GM20000 (cell line): ENCODE data around the gene CERS6.

Experiments used
- DNase-seq: peaks from one replicate; pipeline ENCODE4 v3.0.0; 2012; ENCODE audit warnings: low spot score
- TF ChIP-seq, protein P1 (sequence below): IDR thresholded peaks from 2 replicates; pipeline ENCODE4 v1.5.1; 2012; ENCODE audit warnings: mild to moderate bottlenecking, control low read depth; ENCODE audit errors: extremely low read depth, missing control alignments

The CERS6 gene

DNA sequence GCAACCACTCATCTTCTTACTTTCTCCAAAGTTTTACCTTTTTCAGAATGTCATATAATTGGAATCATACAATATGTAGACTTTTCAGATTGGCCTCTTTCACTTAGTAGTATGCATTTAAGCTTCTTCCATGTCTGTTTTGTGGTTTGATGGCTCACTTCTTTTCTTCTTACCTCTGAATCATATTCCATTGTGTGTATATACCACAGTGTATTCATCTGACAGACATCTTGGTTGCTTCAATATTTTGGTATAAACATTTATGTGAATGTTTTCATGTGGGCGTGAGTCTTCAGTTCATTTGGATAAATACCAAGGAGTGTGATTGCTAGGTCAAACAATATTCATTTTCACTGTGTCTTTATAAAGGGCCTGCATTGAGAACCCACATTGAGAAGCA lies 210.3 kb downstream of the CERS6 start:
- DNase-seq: no peak
- TF ChIP-seq, protein P1, sequence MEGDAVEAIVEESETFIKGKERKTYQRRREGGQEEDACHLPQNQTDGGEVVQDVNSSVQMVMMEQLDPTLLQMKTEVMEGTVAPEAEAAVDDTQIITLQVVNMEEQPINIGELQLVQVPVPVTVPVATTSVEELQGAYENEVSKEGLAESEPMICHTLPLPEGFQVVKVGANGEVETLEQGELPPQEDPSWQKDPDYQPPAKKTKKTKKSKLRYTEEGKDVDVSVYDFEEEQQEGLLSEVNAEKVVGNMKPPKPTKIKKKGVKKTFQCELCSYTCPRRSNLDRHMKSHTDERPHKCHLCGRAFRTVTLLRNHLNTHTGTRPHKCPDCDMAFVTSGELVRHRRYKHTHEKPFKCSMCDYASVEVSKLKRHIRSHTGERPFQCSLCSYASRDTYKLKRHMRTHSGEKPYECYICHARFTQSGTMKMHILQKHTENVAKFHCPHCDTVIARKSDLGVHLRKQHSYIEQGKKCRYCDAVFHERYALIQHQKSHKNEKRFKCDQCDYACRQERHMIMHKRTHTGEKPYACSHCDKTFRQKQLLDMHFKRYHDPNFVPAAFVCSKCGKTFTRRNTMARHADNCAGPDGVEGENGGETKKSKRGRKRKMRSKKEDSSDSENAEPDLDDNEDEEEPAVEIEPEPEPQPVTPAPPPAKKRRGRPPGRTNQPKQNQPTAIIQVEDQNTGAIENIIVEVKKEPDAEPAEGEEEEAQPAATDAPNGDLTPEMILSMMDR: no peak

DNA sequence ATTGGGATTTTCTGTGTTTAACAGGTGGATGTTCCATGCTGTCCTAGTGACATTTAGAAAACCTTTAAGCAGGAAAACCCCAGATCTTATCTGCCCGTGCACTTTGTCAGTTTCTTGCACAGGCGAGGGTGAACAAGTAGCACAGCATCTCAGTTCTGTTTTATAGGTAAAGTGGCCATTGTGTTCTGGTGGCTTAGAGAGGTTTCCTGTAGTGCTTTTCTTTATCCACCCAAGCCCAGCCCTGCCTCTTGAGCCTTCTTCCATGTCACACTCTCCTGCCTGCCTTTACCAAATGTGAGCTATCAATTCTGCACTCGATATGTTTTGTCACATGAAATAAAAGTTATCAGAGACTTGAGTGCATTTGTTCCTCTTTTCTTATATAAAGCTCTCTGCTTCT lies 211.1 kb downstream of the CERS6 start:
- no peak for DNase-seq
- TF ChIP-seq, protein P1: no peak

DNA sequence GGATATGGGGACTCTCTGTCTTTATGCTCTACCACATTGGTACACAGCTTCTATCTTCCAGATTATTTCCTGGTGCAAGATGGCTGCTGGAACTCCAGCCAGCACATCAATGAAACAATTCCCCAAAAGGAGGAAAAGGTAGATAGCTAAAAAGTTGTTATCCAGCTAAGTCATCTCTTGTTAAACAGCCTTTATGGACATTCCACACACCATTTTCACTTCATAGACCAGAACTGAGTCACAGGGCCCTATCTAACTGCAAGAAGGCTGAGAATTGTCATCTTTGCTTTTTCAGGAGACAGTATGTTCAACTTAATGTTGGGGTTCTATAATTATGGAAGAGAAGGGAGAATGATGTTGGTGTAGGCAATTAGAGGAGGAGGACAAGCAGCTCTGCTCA lies 213.1 kb downstream of the CERS6 start:
- TF ChIP-seq, protein P1: no peak
- DNase-seq: no peak

DNA sequence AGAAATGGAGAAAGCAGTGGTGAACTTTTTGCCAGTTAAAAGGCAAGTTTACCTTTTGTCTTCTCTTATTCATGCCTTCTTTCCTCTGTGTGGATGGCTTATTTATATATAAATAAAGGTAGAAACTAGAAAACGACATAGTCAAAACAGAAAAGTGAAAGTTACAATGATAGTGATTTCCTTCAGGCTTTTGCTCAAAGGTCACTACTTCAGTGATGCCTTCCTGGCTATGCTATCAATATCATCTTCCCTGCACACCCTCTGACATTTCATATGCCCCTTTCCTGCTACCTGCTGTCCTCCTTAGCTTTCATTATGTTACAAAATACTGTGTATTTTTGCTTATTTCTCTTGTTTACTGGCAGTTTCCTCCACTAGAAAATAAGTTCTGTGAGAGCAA lies 214.4 kb downstream of the CERS6 start:
- TF ChIP-seq, protein P1: no peak
- no peak for DNase-seq

DNA sequence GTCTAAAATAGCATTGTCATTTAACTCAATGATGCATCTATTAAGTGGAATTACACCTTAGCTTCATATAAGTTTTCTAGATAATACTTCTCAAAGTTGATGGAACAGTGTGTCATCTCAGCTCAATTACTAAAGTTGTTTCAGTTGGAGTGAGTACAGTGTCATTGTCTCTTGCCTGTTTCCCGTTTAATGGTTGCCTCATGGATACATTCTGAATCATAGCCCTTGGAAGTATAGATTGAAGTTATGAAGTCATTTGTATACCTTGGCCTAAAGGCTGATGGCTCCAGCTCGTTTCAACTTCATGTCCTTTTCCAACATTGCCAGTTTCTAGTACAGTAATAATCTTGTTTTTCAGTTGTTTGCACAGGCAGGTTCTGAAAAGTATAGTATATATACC lies 215.9 kb downstream of the CERS6 start:
- no peak for DNase-seq
- TF ChIP-seq, protein P1: no peak

DNA sequence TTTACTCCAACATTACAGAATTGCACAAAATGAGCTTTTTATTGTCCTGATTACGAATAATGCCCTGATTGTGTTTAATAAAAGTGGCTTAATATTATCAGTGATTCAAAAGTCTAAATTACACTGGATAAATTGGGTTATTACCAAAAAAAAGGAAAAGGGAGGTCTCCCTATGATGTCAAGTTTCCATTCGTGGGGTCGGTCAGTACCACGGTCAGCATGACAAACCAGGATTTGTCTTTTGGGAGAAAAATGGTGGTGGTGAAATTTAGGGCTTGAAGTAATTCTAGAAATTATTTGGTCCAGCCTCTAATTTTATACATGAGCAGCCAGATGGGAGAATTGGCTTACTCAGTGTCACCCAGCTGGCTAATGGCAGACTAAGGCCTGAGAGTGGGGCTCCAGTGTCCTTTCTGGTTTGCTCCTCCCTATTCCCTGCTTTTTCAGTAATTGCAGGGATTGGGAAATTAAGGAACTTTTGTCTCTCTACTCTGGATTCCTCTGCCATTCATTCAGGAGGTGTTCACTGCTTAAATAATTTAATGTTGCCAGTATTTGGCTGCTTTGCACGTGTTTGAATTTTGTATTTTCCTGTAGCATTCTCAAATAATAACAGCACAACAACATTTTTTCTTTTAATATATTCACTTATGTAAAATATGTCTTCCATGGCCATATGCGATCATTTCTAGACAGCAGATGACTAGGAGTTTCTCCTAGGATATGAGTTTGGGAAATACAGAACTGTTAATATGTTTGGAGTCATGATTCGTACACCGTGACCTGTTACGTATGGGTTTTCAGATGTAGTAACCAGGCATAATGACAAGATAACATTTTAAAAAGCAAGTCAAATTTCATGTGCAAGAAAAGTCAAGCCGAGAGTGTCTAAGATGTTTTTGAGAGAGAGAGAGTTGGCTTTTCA lies 217.5 kb downstream of the CERS6 start:
- no peak for DNase-seq
- TF ChIP-seq, protein P1: no peak

DNA sequence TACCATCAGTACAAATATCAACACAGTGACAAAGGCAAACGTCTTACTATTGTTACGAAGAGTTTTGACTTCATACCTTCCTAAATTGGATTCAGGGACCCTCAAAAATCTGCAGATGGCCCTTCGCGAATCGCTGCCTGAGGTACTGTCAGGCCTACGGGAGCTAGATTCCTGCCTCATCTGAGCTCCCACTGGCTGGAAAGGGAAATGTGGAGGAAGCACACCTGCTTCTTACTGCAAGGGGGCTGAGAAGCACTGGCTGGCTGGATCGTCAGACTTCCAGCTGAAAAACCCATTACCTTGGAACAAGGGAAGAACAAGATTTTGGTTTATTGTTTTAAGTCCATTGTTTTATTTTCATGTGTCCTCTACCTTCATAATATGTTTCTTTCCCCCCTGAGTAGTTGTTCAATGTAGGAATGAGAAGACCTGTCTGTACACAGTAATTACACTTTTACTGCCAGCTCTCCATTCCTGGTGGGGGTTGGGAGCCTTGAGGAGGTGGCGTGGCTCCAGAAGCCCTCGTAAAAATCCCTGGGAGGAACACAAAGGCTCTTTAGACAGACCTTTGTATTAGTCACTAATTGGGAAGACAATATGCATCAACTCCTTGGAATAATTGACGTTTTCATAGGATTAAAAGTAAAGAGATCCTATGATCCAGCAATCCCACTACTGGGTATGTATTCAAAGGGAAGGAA lies 222.2 kb downstream of the CERS6 start:
- TF ChIP-seq, protein P1: no peak
- no peak for DNase-seq
